Left kidney (tissue), 2 donors: ENCODE data around the gene SLC20A1. TPM values are rescaled to one million over a fixed set of nuclear protein-coding genes. Genes with fewer than 3 reads are reported as not detected.
A peak's percentile ranks its signal among the peaks of the same experiment; 100 is the strongest.
"Not testable (repeated sequence)": the region's sequence is repeated elsewhere in the genome, so short reads cannot be mapped to it uniquely, and the experiment has no call there.

Source experiments
- DNase-seq: peaks from one replicate; pipeline ENCODE4 v3.0.0-alpha.2; 2013
- polyA plus RNA-seq: library from polyadenylated mRNA; unstranded; fragments of 120-200 nt; gene quantifications from one replicate; pipeline ENCODE4 v1.2.1, GENCODE V29; 2013; ENCODE audit not compliant: insufficient read length

Gene SLC20A1
- polyA plus RNA-seq, 1 donor: 64.8 TPM

DNA sequence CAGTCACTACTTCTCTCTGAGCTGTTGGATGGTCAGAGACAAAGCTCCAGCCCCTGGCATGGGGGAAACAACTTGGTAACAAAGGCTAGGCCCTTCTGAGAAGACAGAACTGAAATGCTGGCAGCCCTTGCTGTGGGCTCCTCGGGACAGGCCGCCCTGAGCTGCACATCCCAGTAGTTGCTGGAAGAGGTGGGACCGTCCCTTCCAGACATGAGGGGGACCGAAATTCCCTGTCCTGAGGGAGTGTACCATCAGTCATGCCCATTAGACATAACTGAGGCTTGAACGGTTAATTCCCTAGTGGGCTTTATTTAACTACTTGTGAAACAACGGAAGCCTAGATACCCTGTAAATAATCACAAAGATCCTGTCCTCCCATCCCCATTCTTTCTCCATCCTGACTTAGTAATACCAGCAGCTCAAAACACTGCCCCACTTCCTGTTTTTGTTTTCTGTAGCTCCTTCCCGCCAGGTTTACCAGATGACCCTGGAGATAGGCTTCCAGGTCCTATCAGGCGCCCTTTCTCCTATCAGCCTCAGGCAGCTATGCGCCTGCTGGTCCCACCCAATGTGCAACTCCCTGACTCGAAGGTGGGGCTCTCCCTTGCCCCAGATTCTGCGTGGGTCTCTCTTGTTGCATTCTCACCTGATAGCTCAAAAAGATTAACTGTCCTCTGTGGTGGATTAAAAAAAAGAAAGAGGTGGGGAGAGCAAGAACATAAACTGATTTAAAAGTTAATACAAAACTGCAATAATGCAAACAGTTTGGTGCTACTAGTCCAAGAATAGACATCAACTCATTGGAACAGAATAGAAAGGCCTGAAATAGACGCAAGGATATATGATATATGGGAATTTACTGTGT, 38.0 kb downstream of the SLC20A1 start:
- no peak for DNase-seq

GRCh38 chr2:112684415-112684775, 38.7 kb downstream of the SLC20A1 start:
- DNase-seq: no peak

DNA sequence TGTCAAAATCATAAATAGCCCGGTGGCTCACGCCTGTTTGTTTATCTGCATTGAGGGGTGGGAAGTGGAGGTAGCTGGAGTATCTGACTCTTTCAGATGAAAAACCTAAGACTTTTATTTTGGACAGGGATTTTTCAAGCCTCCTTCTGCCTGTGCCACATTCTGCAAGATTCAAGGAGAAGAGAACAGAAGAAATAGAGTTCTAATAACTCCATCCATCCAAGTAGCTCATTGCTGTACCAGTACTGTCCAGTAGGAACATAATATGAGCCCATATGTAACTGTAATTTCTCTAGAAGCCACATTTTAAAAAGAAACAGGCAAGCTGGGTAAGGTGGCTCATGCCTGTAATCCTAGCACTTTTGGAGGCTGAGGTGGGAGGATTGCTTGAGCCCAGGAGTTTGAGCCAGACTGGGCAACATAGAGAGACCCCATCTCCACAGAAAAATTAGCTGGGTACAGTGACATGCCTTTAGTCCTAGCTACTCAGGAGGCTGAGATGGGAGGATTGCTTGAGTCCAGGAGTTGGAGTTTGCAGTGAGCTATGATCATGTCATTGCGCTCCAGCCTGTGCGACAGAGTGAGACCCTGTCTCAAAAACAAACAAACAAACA, 39.6 kb downstream of the SLC20A1 start:
- no peak for DNase-seq

DNA sequence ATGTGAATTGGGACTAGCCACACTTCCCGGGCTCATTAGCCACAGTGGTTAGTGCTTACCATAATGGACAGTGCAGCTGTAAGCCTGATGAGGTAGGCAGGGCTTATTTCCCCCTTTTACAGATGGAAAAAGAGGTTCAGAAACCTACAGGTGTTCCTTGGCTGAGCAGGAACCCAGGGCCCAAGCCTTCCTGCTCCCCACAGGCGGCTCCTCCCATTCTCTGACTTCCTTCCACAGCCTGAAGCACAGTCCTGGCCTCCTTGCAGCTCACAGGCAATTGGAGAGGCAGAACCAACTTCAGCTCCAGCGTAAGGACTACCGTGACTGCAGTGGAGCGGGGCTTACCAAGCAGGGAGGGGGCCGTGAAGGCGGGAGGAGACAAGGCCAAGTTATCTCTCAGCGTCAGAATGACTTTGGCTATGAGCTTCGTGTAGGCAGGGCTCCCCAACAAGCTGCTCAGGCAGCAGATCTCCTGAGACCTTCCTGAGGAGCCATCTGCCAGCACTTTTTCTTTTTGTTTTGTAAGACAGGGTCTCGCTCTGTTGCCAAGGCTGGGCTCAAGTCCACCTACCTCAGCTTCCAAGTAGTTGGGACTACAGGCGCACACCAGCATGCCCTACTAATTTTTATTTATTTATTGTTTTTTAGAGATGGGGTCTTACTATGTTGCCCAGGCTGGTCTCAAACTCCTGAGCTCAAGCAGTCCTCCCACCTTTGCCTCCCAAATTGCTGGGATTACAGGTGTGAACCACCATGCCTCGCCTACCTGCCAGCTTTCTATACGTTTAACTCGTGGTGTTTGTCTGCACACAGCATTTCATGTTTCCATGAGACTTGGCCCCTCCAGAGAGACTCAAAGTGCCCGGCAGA, 40.8 kb downstream of the SLC20A1 start:
- no peak for DNase-seq

DNA sequence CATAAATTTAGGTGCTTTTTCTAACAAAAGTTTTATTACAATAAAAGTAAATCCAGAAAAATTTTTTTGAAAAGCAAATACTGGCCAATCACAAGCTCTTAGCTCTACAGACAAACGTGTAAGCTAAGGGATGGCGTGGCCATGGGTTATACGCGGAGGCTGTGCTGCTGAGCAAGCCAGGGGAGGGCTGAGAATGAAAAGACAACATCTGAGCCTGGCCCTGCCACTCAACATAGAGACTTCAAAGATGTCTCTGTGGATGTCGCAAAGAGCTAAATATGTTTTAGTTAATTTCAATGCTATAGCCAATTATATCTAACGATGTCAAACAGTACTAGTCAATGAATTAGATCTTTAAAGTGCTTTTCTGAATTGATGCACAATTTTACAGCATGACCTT, 41.8 kb downstream of the SLC20A1 start:
- DNase-seq: no peak

DNA sequence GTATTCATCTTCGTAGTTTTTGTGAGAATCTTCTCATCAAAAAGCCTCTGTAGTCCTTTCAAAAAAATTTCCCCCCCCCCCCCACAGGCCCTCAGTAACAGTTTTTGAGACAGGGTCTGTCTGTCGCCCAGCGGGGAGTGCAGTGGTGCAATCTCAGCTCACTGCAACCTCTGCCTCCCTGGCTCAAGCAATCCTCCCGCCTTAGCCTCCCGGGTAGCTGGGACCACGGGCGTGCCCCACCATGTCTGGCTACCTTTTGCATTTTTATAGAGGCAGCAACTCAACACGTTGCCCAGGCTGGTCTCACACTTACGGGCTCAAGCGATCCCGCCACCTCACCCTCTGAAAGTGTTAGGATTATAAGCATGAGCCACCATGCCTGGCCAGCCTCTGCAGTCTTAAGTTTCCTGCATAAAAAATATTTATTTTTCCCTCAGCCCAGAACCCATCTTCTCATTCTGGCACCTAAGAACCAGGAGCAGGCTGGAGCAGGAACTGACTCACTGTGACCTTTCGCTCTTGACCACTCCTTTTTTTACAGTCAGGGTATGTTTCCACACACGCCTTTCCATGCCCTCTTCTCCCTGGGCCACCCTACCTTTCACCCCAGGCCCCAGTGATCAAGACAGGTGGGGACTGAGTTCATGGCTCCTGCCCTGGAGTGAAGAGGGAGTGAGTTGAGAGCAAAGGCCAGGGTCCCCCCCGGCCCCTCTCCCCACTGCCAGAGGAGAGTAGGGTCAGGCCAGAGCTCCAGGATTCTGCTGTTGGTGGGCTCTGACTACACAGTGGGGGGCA, 42.5 kb downstream of the SLC20A1 start:
- no peak for DNase-seq

DNA sequence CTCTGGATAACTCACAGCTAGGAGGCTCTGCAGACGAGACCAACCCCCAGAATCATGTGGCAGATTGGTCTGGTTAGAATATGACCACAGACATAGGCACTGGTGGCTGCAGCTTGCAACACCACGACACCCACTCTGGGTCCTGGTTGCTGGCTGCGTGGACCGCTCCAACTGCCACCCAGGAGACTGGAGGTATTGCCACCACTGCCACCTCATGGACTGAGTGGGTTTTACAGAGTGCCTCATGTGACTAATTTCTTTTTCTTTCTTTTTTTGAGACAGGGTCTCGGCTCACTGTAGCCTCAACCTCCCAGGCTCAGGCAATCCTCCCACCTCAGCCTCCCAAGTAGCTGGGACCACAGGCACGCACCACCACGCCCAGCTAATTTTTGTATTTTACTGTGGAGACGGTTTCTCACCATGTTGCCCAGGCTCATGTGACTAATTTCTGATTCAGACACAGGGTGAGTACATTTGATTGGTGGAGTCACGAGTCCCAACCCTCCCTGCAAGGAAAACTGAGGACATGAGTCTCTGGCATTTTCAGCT, 45.2 kb downstream of the SLC20A1 start:
- no peak for DNase-seq

DNA sequence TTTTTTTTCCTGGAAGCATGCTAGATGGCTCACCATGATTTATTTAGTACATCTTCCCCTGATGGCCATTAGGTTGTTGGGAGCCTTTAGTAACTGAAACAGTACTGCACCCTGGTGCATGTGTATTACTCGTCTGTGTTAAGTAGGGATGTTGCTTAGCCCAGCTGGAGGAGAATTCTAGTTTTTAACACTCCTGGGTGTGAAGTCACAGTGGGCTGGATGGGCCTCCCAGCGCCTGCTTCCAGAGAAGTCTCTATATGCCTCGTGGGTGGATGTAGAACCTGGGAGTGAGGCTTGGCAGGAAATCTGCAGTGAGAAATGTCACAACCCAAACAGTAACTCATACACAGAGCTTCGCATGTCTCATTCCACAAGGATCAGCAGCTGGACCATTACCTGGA, 46.1 kb downstream of the SLC20A1 start:
- DNase-seq: no peak

- peak; percentile 25 for DNase-seq
Observed at GRCh38 chr2:112692495-112692911, 46.8 kb downstream of the SLC20A1 start.

- no peak for DNase-seq
Observed at GRCh38 chr2:112692918-112693317, 47.2 kb downstream of the SLC20A1 start.

DNA sequence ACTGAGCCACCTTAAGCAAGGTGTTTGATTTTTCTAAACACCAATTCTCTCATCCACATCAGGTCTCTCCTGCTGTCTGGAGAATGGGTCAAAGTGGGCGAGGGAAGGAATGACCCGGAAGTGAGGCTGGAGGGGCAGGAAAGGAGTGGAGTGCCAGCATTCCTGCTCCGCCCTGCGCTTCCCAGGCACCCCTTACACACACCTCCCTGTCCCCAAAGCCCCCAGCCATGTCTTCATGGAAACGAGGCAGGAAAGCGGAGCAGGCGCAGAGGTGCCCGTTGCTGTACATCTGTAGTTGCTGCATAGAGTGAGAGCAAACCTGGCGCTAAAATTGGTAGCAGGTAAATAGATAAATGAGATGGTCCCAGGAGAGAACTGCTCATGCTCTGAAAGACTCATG, 47.9 kb downstream of the SLC20A1 start:
- no peak for DNase-seq

GRCh38 chr2:112694182-112694581, 48.4 kb downstream of the SLC20A1 start:
- DNase-seq: no peak

- no peak for DNase-seq
Observed at GRCh38 chr2:112698834-112699515, 53.2 kb downstream of the SLC20A1 start.

DNA sequence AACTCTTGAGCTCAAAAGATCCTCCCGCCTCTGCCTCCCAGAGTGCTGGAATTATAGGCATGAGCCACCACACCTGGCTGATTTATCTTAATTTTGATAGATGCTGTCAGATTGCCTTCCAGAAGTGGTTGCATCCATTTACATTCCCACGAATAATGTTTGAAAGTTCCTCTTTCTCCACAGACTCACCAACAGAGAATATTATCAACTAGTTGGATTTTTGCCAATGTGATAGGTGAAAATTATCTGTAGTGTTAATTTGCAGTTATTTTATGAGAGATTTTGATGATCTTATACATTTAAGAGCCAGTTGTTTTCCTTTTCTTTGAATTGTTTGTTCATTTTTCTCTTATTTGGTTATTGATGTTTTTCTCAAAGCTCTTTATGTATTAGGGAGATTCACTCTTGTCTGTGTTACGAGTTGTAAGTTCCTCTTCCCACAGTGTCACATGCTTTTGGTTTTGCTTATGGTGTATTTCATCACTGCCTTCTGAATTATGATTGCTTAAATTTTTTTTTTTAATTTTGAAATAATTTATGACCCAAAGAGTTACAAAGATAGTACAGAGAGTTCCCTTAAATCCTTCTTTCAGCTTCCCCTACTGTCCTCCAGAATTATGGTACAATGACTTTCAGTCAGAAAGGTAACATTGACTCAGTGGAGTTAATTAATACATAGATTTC, 54.4 kb downstream of the SLC20A1 start:
- no peak for DNase-seq

DNA sequence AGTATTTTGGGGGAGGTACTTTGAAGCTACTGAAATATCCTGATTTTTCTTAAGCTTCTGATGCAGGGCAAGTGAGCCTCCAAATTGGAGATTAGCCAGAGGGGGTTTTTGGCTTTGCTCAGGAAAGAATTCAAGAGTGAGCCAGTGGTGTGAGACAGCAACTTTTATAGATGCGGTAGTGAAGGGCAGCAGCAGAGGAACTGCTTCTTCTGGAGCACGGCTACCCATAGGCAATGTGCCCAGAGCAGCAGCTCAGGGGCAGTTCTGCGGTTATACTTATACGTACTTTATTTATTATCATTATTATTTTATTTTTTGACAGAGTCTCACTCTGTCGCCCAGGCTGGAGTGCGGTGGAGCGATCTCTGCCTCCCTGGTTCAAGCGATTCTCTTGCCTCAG, 55.3 kb downstream of the SLC20A1 start:
- DNase-seq: no peak

DNA sequence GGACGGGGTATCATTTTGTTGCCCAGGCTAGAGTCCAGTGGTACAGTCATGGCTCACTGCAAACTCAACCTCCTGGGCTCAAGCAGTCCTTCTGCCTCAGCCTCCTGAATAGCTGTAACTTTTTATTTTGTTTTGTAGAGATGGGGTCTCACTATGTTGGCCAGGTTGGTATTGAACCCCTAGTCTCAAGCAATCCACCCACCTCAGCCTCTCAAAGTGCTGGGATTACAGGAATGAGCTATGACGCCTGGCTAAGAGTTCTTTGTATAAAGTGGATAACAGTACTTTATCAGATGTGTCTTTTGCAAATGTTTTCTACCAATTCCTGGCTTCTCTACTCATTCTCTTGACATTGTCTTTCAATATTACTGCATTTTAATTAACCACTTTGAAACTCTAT, 57.9 kb downstream of the SLC20A1 start:
- no peak for DNase-seq

DNA sequence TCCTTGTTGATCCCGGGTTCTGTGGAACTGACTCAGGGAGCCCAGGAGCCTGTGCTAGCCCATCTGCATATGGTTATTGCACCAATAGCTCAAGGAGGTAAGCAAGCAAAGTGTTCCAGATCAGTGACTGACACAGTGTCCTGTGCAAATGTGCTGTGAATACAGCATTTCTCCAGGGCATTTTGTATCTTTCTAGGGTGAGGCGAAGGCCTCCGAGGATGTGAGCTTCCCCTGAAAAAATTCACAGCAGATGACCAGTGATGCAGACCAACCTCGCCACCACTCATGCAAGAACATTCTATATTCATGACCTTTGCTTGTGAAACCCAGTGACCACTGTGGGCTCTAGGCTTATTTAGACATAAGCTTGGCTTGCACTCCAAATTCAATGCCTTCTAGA, 59.8 kb downstream of the SLC20A1 start:
- DNase-seq: no peak

GRCh38 chr2:112706170-112706664, 60.5 kb downstream of the SLC20A1 start:
- no peak for DNase-seq

DNA sequence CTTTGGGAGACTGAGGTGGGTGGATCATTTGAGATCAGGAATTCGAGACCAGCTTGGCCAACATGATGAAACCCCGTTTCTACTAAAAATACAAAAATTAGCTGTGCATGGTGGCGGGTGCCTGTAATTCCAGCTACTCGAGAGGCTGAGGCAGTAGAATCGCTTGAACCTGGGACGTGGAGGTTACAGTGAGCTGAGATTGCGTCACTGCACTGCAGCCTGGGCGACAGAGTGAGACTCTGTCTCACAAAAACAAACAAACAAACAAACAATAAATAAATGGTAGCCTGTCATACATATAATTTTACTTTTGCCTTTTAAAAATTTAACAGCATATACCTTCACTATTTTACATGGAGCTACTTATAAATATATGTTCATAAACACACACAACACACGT, 61.2 kb downstream of the SLC20A1 start:
- not testable (repeated sequence) for DNase-seq

GRCh38 chr2:112708968-112709367, 63.2 kb downstream of the SLC20A1 start:
- DNase-seq: no peak
